OCI-LY3 (cell line): ENCODE results near the gene INF2.

ENCODE experiments used
- CTCF ChIP-seq: fragments of 200-600, 300-600 bp; sonication (generic); IDR thresholded peaks from 2 replicates; pipeline ENCODE4 v1.5.1; 2014; ENCODE audit warnings: antibody characterized with exemption, low read length, low read depth
- EZH2phosphoT487 ChIP-seq: fragments of 200-600 bp; shearing (Covaris generic); IDR thresholded peaks from 2 replicates; pipeline ENCODE4 v1.6.1; 2018; ENCODE audit warnings: antibody characterized with exemption, mixed run types, low read depth

- TF ChIP-seq CTCF (no peak), EZH2phosphoT487 (no peak)
These were observed 44.7 kb downstream of the INF2 start for GRCh38 chr14:104734051-104734587.
